HUES64 (cell line): ENCODE results near the gene WDFY2.

Experiments
- H3K27ac ChIP-seq: 2 replicates; pipeline ENCODE4 v1.7.0; 2013; ENCODE audit warnings: low read depth, low read length, inconsistent platforms
- H3K27me3 ChIP-seq: 2 replicates; pipeline ENCODE4 v1.6.1; 2013; ENCODE audit warnings: mild to moderate bottlenecking, low read length; ENCODE audit not compliant: insufficient read depth
- H3K36me3 ChIP-seq: 2 replicates; pipeline ENCODE4 v1.6.1; 2013; ENCODE audit warnings: mild to moderate bottlenecking, low read length; ENCODE audit not compliant: insufficient read depth
- H3K4me1 ChIP-seq: 2 replicates; pipeline ENCODE4 v1.6.1; 2013; ENCODE audit warnings: mild to moderate bottlenecking, low read length, moderate library complexity; ENCODE audit not compliant: insufficient read depth
- H3K4me3 ChIP-seq: 2 replicates; pipeline ENCODE4 v1.5.1; 2013; ENCODE audit warnings: mild to moderate bottlenecking, low read length, moderate library complexity
- H3K9ac ChIP-seq: 2 replicates; pipeline ENCODE4 v1.6.1; 2013; ENCODE audit warnings: mild to moderate bottlenecking, low read depth, low read length
- H3K9me3 ChIP-seq: 2 replicates; pipeline ENCODE4 v1.6.1; 2013; ENCODE audit warnings: low read depth, low read length; ENCODE audit not compliant: insufficient read depth
- WGBS: fragments of 150-250, 120-280 bp; methylation state at CpG from one replicate; pipeline ENCODE4 v1.1.7; 2013; ENCODE audit warnings: missing lambda C conversion rate; 5-methylcytosine and 5-hydroxymethylcytosine counted together

WDFY2 gene

DNA sequence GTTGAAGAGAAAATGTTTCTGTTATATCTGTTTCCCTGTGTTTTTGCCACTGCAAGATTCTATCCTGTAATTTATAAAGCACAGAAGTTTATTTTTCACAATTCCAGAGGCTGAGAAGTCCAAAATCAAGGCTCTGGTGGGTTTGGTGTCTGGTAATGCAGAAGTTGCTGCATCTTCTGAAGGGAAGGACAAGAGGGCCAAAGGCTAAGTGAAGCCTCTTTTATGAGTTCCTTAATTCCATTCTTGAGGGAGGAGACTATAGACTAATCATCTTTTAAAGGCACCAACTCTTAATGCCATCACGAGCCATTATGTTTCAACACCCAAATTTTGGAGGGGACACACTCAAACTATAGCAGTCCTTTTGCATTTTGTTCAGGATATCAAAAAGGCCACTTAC lies 34.1 kb upstream of the WDFY2 start:
- H3K9ac ChIP-seq = no peak overlapping the region
- no peaks in the 10 kb centered on the region for H3K9me3 ChIP-seq
- WGBS = 100% methylated on average over 1 of the region's 1 CpG
- peaks cover 9% of the 10 kb centered on the region; the same call in 1 of the 2 replicates for H3K4me1 ChIP-seq
- H3K27ac ChIP-seq = no peak overlapping the region
- H3K4me3 ChIP-seq = no peak overlapping the region
- no peaks in the 10 kb centered on the region for H3K27me3 ChIP-seq
- H3K36me3 ChIP-seq = no peaks in the 10 kb centered on the region

DNA sequence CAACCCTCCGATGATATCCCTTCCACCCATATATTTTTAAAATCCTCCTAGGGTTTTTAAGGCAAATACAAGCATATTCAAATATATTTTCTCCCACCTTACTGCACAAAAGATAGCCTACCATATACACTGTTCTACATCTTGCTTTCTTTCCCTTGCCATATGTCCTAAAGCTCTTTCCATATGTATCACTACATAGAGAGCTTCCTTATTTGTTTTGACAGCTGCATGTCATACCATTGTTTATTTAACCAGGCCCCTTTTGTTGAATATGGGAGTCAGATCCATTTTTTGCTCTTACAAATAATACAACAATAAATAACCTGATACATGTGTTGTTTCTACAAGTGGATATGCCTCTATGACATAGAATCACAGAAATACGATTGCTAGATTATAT lies 32.8 kb upstream of the WDFY2 start:
- H3K9ac ChIP-seq = no peak overlapping the region
- H3K27me3 ChIP-seq = no peaks in the 10 kb centered on the region
- H3K4me1 ChIP-seq = peaks cover 9% of the 10 kb centered on the region; the same call in 1 of the 2 replicates
- H3K27ac ChIP-seq = no peak overlapping the region
- no peaks in the 10 kb centered on the region for H3K36me3 ChIP-seq
- H3K4me3 ChIP-seq = no peak overlapping the region
- no peaks in the 10 kb centered on the region for H3K9me3 ChIP-seq
- 93% methylated on average over 1 of the region's 2 CpGs for WGBS

DNA sequence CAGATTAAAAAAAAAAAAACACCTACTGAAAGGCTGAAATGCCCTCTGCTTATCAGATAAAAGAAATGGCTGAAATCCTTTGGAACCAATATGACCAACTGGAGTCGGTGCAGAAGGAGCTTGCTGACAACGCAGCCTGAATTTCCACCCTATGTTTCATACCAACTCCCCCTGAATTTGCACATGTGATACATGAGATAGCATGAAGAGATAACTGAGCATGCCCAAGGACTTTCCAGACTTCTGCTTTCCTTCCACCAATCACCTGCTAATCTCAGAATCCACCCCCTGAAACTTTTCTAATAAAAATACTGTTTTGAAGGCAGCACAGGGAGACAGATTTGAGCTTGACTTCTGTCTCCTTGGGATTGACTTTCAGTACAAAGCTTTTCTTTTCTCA lies 32.2 kb upstream of the WDFY2 start:
- H3K4me1 ChIP-seq = peaks cover 9% of the 10 kb centered on the region; the same call in 1 of the 2 replicates
- 93% methylated on average over 2 of the region's 2 CpGs for WGBS
- no peaks in the 10 kb centered on the region for H3K36me3 ChIP-seq
- H3K9ac ChIP-seq = no peak overlapping the region
- H3K9me3 ChIP-seq = no peaks in the 10 kb centered on the region
- H3K27me3 ChIP-seq = no peaks in the 10 kb centered on the region
- H3K4me3 ChIP-seq = no peak overlapping the region
- no peak overlapping the region for H3K27ac ChIP-seq

DNA sequence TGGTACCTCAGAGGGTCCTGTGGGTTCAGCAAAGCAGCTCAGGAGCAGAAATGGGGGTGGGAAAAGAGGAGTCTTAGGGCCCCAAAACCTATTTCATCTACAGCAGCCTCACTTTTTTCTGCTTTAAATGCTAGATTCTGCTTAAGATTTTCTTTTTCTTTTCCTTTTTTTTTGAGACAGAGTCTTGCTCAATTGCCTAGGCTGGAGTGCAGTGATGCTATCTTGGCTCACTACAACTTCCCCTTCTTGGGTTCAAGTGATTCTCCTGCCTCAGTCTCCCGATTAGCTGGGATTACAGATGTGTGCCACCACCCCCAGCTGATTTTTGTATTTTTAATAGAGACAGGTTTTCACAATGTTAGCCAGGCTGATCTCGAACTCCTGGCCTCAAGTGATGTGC lies 30.7 kb upstream of the WDFY2 start:
- no peaks in the 10 kb centered on the region for H3K36me3 ChIP-seq
- H3K9ac ChIP-seq = no peak overlapping the region
- no peak overlapping the region for H3K27ac ChIP-seq
- H3K4me3 ChIP-seq = no peak overlapping the region
- WGBS = 93% methylated on average over 2 of the region's 2 CpGs
- H3K9me3 ChIP-seq = no peaks in the 10 kb centered on the region
- peaks cover 9% of the 10 kb centered on the region; the same call in 1 of the 2 replicates for H3K4me1 ChIP-seq
- H3K27me3 ChIP-seq = no peaks in the 10 kb centered on the region

DNA sequence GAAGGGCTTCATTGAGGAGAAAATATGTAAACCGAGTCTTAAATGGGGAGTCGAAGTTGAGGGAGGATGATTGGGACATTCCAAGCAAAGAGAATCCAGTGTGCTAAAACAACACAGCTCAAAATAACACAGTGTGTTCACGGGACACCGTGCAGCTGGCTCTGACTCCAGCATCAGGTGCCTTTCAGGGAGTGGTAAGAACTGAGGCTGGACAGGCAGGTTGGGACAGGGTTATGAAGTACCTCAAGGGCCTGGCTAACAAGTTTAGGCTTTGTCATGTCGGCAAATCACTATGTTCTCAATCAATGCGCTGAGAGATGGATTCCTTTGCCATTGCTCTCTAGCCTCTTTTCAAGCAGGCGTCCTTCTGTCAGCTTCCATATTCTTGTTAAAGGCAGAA lies 27.5 kb upstream of the WDFY2 start:
- no peak overlapping the region for H3K27ac ChIP-seq
- H3K4me3 ChIP-seq = no peak overlapping the region
- no peaks in the 10 kb centered on the region for H3K36me3 ChIP-seq
- 89% methylated on average over 7 of the region's 7 CpGs for WGBS
- H3K9ac ChIP-seq = no peak overlapping the region
- no peaks in the 10 kb centered on the region for H3K9me3 ChIP-seq
- no peaks in the 10 kb centered on the region for H3K4me1 ChIP-seq
- H3K27me3 ChIP-seq = no peaks in the 10 kb centered on the region

DNA sequence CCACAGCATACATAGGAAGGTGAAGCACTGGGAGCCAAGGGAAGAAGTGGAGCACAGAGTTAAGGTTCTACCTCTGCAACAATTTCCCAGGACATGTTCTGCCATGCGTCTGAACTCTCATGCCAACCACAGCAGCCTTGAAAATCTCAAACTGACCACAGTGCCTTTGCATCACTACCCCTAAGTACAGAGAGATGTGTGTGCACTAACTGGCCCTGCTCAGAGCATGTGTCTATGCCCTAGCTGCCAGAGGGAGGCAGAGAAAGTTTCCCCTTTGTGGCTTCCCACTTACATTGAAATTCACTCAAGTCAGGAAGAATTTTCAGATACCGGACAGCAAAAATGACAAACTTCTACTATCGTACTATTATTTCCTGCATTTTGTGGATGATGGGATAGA lies 26.8 kb upstream of the WDFY2 start:
- no peaks in the 10 kb centered on the region for H3K36me3 ChIP-seq
- H3K9ac ChIP-seq = no peak overlapping the region
- H3K27me3 ChIP-seq = no peaks in the 10 kb centered on the region
- no peaks in the 10 kb centered on the region for H3K9me3 ChIP-seq
- 93% methylated on average over 3 of the region's 3 CpGs for WGBS
- H3K27ac ChIP-seq = no peak overlapping the region
- H3K4me3 ChIP-seq = no peak overlapping the region
- H3K4me1 ChIP-seq = no peaks in the 10 kb centered on the region

DNA sequence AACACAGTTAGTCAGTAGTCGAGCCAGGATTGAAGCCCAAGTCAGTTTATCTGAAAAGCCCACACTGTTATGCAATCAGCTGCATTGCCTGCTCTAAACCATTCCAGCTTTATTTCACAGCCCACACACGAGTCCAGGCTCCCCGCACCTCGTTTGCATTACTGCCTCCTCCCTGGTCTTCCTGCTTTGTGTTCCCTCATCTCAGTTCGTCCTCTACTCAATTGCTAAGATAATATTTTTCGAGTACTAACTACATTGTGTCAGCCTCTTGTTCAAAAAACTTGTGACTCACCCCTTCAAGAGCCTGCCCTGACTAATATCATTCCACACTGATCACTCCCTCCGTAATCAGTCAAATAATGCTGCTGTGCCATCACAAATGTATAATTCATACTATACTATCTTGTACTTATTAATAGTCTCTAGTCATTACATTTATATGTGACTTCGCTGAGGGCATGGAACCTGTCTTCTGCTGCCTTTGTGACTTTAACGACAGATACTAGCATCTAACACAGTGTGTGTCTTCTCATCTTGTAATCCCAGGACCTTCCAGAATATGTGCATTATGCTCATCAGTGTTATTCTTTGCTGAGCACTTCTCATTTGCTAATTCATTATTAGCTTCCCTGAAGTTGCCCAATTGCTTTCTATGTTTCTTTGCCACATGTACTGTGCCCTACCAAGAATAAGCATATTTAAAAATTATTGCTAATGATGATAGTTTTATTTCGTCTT lies 26.2 kb upstream of the WDFY2 start:
- H3K36me3 ChIP-seq = no peaks in the 10 kb centered on the region
- H3K4me1 ChIP-seq = no peaks in the 10 kb centered on the region
- H3K9ac ChIP-seq = no peak overlapping the region
- WGBS = 80% methylated on average over 10 of the region's 10 CpGs
- H3K9me3 ChIP-seq = no peaks in the 10 kb centered on the region
- no peak overlapping the region for H3K27ac ChIP-seq
- no peak overlapping the region for H3K4me3 ChIP-seq
- no peaks in the 10 kb centered on the region for H3K27me3 ChIP-seq

DNA sequence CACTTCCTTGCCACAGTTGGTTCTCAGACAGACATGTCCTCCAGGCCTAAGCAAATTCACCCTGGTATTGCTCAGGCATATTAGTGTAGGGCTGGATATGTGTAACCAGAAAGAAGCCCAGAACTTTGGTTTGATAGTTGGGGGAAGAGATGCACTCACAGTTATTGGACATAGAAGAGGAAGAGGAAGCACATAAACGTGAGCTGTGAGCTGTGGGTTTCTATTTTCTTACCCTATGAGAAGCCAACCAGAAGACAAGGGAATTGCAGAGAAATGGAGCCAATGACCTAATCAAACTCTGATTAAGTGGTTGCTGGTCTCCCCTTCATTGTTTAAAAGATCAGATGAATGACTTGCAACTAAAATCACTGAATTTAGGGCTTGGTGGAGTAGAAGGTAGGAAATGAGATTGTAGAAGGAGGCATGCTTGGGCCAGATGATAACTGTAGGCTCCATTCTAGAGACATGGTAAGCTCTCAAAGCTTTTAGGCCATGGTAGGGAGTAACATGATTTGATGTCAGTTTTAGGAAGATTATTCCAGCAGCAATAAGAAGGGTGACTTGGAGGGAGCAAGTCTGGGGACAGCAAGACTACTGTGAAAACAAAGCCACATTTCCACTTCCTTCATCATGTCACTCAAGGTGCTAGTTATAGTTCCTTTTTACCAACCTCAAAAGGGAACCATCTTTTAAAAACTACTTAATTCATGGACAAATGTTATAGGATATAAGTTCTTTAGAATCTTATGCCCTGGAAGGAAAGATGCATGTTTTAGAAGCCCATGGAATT lies 24.1 kb upstream of the WDFY2 start:
- Histone ChIP-seq H3K4me3 (no peak overlapping the region), H3K36me3 (no peaks in the 10 kb centered on the region), H3K9ac (no peak overlapping the region), H3K9me3 (no peaks in the 10 kb centered on the region), H3K27ac (no peak overlapping the region), H3K27me3 (no peaks in the 10 kb centered on the region), H3K4me1 (no peaks in the 10 kb centered on the region)
- 86% methylated on average over 1 of the region's 1 CpG for WGBS

DNA sequence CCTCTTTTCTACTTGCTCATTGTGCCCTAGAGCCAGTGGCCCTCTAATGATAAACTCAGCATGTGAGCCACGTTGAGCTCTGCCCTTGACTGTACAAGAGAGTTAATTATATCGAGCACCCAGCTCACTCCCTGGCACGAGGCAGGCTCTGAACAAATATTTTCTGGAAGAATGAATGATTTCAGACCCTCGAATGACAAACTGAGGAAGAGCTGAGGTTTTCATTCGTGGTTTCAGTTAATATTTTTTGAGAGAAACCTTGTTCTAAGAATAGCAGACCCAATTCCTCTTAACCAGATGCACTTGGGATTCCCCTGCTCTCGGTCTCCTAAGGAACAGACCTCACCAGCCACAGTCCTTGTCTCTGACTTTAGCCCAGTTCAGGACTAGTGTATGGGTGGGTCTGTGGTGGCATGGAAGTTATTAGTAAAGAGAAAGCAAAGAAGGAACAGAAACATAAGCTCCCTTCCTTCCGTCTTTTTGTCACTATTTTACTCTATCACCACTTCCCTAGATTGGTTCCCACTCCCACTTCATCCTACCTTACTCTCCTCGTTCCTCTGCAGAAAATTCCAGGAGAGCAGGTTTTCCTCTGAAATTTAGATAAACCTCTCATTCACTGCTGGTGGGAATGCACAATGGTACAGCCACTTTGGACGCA lies 22.1 kb upstream of the WDFY2 start:
- H3K36me3 ChIP-seq = no peaks in the 10 kb centered on the region

DNA sequence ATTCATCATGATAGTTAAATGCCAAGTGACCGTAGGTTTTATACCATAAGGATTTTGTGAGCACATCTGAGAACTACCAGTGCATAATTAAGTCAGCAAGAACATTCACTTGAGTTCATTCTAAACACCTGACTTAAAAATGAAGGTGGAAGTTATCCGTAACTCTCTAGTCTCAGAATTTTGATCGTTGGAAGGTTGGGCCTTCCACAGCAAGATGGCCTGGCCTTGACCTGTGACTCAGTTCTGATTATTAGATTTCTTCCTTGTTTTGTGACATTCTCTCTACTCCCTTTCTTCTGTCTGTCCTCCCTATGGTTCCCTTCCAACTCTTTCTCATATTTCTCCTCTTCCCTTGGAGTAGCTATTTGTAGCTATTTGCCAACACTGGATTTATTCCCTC lies 20.0 kb upstream of the WDFY2 start:
- H3K9ac ChIP-seq = no peak overlapping the region
- peaks cover 14% of the 10 kb centered on the region; the same call in 1 of the 2 replicates for H3K9me3 ChIP-seq
- 96% methylated on average over 3 of the region's 3 CpGs for WGBS
- H3K27me3 ChIP-seq = no peaks in the 10 kb centered on the region
- no peak overlapping the region for H3K4me3 ChIP-seq
- H3K4me1 ChIP-seq = no peaks in the 10 kb centered on the region
- H3K36me3 ChIP-seq = no peaks in the 10 kb centered on the region
- H3K27ac ChIP-seq = no peak overlapping the region

More for the DNA sequence above, 22.1 kb upstream of the WDFY2 start:
- H3K4me3 ChIP-seq = no peak overlapping the region
- peaks cover 11% of the 10 kb centered on the region; the same call in 1 of the 2 replicates for H3K9me3 ChIP-seq
- no peaks in the 10 kb centered on the region for H3K4me1 ChIP-seq
- H3K27me3 ChIP-seq = no peaks in the 10 kb centered on the region
- no peak overlapping the region for H3K9ac ChIP-seq
- H3K27ac ChIP-seq = no peak overlapping the region
- 87% methylated on average over 9 of the region's 9 CpGs for WGBS

DNA sequence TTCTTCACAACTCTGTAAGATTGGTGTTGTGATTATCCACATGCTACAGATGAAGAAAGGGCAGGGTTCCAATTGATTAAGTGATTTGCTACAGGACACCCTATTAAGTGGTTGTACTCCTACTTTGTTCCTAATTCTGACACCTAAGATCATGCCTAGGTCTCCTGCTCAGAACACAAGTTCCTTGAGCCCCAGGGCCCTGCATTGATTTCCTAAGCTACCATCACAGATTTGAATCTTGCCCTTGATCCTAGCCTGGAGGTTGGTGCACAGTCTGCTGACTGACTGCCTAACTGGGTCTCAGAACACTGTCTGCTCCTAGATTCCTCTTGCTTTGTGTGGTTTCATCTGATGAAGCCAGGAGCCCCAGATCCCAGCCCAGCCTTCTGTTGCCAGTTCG lies 19.6 kb upstream of the WDFY2 start:
- Histone ChIP-seq H3K9ac (no peak overlapping the region), H3K36me3 (no peaks in the 10 kb centered on the region), H3K27me3 (no peaks in the 10 kb centered on the region), H3K9me3 (peaks cover 14% of the 10 kb centered on the region; the same call in 1 of the 2 replicates), H3K4me3 (no peak overlapping the region), H3K4me1 (no peaks in the 10 kb centered on the region), H3K27ac (no peak overlapping the region)
- 91% methylated on average over 1 of the region's 1 CpG for WGBS
